ENCODE measurements around the gene RUBCN.

Gene RUBCN

DNA sequence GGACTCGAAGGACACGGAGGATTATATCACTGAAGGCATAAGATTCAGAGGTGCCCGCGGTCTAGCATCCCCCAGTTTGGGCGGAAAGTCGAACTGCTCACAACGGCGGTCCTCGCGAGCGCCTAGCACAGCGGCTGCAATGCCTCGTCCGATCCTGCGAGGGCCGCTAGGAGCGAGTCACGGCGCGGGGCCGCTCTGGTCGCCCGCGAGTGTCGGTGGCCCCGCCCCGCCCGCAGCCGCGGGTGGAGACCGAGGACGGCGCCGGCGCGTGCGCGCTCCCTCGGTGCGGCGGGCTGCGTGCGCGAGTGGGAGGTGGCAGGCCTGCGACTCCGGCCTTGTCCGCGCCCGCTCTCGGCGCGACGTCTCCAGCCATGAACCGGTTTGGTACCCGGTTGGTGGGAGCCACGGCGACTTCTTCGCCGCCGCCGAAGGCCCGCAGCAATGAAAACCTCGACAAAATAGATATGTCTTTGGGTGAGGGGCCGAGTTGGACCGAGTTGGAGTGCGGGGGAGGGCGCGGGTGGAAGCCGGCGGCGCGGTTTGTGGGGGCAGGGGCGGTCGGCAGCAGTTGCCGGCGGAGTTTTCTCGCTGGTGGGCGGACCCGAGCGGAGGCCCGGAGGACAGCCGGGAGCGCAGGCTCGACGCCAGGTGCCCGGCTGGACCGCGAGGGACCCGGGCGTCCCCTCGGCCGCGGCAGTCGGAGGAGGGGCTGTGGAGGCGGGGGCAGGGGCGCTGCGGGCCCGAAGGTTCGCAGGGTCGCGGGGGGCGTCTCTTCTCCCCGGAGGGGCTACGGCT lies 13.1 kb upstream of the RUBCN start, which contains the start of gene FYTTD1:
Gene FYTTD1 (plus strand): TSS at position 283 of the 795 bp plus-strand sequence. CDS start 89 bp downstream, at position 372.
- TF ChIP-seq, protein P1, sequence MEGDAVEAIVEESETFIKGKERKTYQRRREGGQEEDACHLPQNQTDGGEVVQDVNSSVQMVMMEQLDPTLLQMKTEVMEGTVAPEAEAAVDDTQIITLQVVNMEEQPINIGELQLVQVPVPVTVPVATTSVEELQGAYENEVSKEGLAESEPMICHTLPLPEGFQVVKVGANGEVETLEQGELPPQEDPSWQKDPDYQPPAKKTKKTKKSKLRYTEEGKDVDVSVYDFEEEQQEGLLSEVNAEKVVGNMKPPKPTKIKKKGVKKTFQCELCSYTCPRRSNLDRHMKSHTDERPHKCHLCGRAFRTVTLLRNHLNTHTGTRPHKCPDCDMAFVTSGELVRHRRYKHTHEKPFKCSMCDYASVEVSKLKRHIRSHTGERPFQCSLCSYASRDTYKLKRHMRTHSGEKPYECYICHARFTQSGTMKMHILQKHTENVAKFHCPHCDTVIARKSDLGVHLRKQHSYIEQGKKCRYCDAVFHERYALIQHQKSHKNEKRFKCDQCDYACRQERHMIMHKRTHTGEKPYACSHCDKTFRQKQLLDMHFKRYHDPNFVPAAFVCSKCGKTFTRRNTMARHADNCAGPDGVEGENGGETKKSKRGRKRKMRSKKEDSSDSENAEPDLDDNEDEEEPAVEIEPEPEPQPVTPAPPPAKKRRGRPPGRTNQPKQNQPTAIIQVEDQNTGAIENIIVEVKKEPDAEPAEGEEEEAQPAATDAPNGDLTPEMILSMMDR (IDR thresholded peaks at IDR 0.05; ENCODE audit: low read depth, low read length), result peak; percentile 29
- peak; percentile 94 for DNase-seq
- Histone ChIP-seq H3K36me3 (peaks cover 3% of the 10 kb centered on the region; the same call in 1 of the 2 replicates), H3K4me3 (ENCODE audit: low read depth, low read length) (peak within 1 kb of the TSS; percentile 97), H3K9me3 (no peaks in the 10 kb centered on the region), H3K27me3 (no peaks in the 10 kb centered on the region), H3K4me1 (no peaks in the 10 kb centered on the region)

DNA sequence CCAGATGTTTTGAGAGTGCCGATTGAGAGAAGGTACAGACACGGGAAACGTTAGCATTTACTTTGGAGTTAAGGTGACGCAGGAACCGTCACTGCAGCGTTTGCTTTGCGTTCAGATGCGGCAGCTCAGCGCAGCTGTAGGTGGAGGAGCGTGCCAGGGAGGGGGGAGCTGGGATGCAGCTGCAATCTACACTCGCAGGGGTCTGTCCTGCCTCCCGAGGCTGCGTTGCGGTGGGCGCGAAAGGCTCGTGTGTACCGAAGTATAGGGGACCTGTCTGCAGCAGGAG lies 12.6 kb upstream of the RUBCN start:
- Histone ChIP-seq H3K27me3 (no peaks in the 10 kb centered on the region), H3K4me1 (no peaks in the 10 kb centered on the region), H3K9me3 (no peaks in the 10 kb centered on the region), H3K36me3 (peaks cover 3% of the 10 kb centered on the region; the same call in 1 of the 2 replicates), H3K4me3 (ENCODE audit: low read depth, low read length) (peak overlapping the region; percentile 97)
- DNase-seq, result peak; percentile 77
- TF ChIP-seq, protein P1 (IDR thresholded peaks at IDR 0.05; ENCODE audit: low read depth, low read length), result no peak

DNA sequence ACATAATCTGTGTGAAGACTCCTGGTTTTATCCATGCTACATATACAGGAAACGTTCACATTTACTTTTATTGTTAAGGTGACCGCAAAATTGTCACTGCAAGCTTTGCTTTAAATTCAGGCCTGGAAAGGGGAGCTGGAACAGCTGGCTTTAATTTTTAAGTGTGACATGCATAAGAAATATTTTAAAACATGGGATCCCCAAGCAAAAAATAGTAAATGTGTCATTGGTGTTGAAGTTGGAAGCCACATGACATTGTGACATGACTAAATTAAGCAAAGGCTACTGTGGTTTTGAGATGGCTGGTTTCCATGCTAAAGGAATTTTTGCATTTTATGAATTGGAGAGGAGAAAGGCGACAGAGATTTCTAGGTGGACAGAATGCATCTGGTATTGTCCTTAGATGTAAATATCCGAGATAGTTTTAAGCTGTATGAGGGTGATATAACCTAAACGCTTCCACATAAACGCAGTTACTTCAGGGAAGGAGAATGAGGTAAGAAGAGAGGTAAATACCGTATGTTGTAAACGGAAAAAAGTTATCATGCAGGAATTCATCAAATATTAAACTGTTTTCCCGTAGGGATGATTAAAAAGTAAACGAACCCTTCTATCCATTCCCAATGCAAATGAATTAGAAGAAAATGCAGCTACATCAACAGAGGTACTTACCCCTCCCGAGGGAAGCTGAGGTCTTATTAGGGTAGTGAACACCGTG lies 12.1 kb upstream of the RUBCN start:
- no peaks in the 10 kb centered on the region for H3K27me3 ChIP-seq
- H3K4me1 ChIP-seq, result no peaks in the 10 kb centered on the region
- TF ChIP-seq, protein P1 (IDR thresholded peaks at IDR 0.05; ENCODE audit: low read depth, low read length), result no peak
- H3K4me3 ChIP-seq (ENCODE audit: low read depth, low read length), result peak overlapping the region; percentile 97
- no peak for DNase-seq
- peaks cover 3% of the 10 kb centered on the region; the same call in 1 of the 2 replicates for H3K36me3 ChIP-seq
- no peaks in the 10 kb centered on the region for H3K9me3 ChIP-seq

DNA sequence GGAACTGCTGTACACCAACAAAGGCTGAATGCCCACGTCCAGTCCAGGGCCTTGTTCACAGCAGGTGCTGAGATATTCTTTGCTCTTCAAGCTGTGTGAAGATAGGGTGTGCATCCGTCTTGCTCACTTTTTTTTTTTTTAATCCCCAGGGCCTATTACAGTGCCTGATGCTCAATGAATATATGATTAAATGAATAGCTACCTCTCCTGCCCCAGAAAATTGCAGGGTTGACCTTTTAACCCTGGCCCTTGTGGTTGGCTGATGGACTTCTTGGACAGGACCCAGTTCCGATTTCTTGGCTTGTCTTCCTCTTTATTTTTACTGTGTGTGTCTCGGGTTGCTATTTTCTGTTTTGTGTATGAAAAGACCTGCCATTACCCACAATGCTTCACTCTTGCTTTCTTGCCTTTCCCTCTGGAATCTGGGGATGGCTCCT lies 10.1 kb upstream of the RUBCN start:
- no peaks in the 10 kb centered on the region for H3K4me1 ChIP-seq
- no peak overlapping the region for H3K4me3 ChIP-seq (ENCODE audit: low read depth, low read length)
- H3K9me3 ChIP-seq, result no peaks in the 10 kb centered on the region
- peaks cover 3% of the 10 kb centered on the region; the same call in 1 of the 2 replicates for H3K36me3 ChIP-seq
- TF ChIP-seq, protein P1 (IDR thresholded peaks at IDR 0.05; ENCODE audit: low read depth, low read length), result no peak
- no peak for DNase-seq
- H3K27me3 ChIP-seq, result no peaks in the 10 kb centered on the region

DNA sequence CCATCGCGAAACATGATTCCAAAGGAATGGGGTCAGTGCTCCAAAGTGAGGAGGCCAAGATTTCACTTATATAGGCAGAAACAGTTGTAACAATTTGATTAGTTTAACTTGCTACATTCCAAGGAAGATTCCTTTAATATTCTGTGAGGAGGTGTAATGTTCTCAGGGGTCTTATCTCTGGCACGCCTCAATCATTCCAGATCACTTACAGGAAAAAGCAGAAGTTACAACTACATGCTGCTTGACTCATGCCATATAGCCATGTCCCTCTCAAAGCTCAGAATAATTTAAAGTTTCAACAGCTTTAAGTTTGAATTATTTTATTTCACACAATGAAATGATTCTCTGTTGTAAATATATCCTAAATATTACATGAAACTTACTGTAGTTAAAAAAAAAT lies 9.5 kb upstream of the RUBCN start:
- H3K27me3 ChIP-seq, result no peaks in the 10 kb centered on the region
- no peak overlapping the region for H3K4me3 ChIP-seq (ENCODE audit: low read depth, low read length)
- no peaks in the 10 kb centered on the region for H3K9me3 ChIP-seq
- peaks cover 3% of the 10 kb centered on the region; the same call in 1 of the 2 replicates for H3K36me3 ChIP-seq
- no peak for DNase-seq
- TF ChIP-seq, protein P1 (IDR thresholded peaks at IDR 0.05; ENCODE audit: low read depth, low read length), result no peak
- no peaks in the 10 kb centered on the region for H3K4me1 ChIP-seq

DNA sequence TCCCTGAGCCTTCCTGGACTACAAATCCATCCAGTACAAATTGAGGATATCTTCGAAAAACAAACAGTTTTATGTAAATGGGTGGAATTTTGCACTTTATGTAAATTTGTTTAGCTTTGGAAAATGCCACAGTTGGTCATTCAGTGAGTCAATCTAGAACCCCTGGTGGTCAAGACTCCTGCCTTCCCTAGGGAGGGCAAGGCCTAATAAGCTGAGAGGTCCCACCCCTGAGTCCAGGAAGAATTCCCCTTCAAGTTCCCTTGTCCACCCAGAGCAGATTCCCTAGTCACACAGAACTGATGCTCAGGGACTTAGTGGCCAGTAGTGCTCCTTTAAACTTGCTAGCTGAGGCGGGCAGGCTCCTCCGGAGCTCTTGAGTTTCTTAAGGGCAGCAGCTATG lies 6.1 kb upstream of the RUBCN start:
- H3K4me3 ChIP-seq (ENCODE audit: low read depth, low read length), result no peak overlapping the region
- no peaks in the 10 kb centered on the region for H3K4me1 ChIP-seq
- H3K9me3 ChIP-seq, result no peaks in the 10 kb centered on the region
- no peak for DNase-seq
- H3K36me3 ChIP-seq, result no peaks in the 10 kb centered on the region
- H3K27me3 ChIP-seq, result no peaks in the 10 kb centered on the region
- TF ChIP-seq, protein P1 (IDR thresholded peaks at IDR 0.05; ENCODE audit: low read depth, low read length), result no peak
